HG03565 (cell line): Measurements from ENCODE around the gene DDX5.
A peak's percentile ranks its signal among the peaks of the same experiment; 100 is the strongest.

Source experiments
- ATAC-seq: cut with Tn5 transposase; IDR thresholded peaks from one replicate; pipeline ENCODE4 v1.9.1; 2021; ENCODE audit warnings: mild to moderate bottlenecking, moderate library complexity; ENCODE audit not compliant: unreplicated experiment

Gene DDX5

GRCh38 chr17:64506201-64506575, at the start of gene DDX5:
Gene DDX5 (minus strand): TSS chr17:64506289. CDS start chr17:64506119, 170 bp downstream.
- ATAC-seq, result peak; percentile 50

- ATAC-seq, result no peak
Observed at GRCh38 chr17:64555281-64555680, 49.2 kb upstream of the DDX5 start.

GRCh38 chr17:64554028-64554637, 48.0 kb upstream of the DDX5 start:
- no peak for ATAC-seq

GRCh38 chr17:64551461-64551860, 45.4 kb upstream of the DDX5 start:
- no peak for ATAC-seq

GRCh38 chr17:64547319-64547718, 41.2 kb upstream of the DDX5 start:
- ATAC-seq, result no peak

- ATAC-seq, result no peak
Observed at GRCh38 chr17:64546716-64547115, 40.6 kb upstream of the DDX5 start.

GRCh38 chr17:64544742-64545141, 38.7 kb upstream of the DDX5 start:
- ATAC-seq, result no peak

- no peak for ATAC-seq
Observed at GRCh38 chr17:64540118-64540776, 34.2 kb upstream of the DDX5 start.

- ATAC-seq, result no peak
Observed at GRCh38 chr17:64538508-64539130, 32.5 kb upstream of the DDX5 start.

- ATAC-seq, result no peak
Observed at GRCh38 chr17:64537488-64537887, 31.4 kb upstream of the DDX5 start.

GRCh38 chr17:64536913-64537312, 30.8 kb upstream of the DDX5 start:
- no peak for ATAC-seq

- ATAC-seq, result no peak
Observed at GRCh38 chr17:64535357-64535756, 29.3 kb upstream of the DDX5 start.

- ATAC-seq, result no peak
Observed at GRCh38 chr17:64534187-64534586, 28.1 kb upstream of the DDX5 start.

- no peak for ATAC-seq
Observed at GRCh38 chr17:64533784-64534183, 27.7 kb upstream of the DDX5 start.

- no peak for ATAC-seq
Observed at GRCh38 chr17:64532409-64532808, 26.3 kb upstream of the DDX5 start.

GRCh38 chr17:64531955-64532371, 25.9 kb upstream of the DDX5 start:
- ATAC-seq, result no peak

- no peak for ATAC-seq
Observed at GRCh38 chr17:64529221-64529620, 23.1 kb upstream of the DDX5 start.

- ATAC-seq, result no peak
Observed at GRCh38 chr17:64527914-64528313, 21.8 kb upstream of the DDX5 start.

GRCh38 chr17:64520359-64520758, 14.3 kb upstream of the DDX5 start:
- ATAC-seq, result no peak

- ATAC-seq, result no peak
Observed at GRCh38 chr17:64519601-64520000, 13.5 kb upstream of the DDX5 start.

- no peak for ATAC-seq
Observed at GRCh38 chr17:64515829-64516228, 9.7 kb upstream of the DDX5 start.

GRCh38 chr17:64515419-64515818, 9.3 kb upstream of the DDX5 start:
- ATAC-seq, result no peak
